ENCODE results near the gene CREB3L4.
A peak's percentile ranks its signal among the peaks of the same experiment; 100 is the strongest.
"Not testable (repeated sequence)": the region's sequence is repeated elsewhere in the genome, so short reads cannot be mapped to it uniquely, and the experiment has no call there.

CREB3L4 gene

DNA sequence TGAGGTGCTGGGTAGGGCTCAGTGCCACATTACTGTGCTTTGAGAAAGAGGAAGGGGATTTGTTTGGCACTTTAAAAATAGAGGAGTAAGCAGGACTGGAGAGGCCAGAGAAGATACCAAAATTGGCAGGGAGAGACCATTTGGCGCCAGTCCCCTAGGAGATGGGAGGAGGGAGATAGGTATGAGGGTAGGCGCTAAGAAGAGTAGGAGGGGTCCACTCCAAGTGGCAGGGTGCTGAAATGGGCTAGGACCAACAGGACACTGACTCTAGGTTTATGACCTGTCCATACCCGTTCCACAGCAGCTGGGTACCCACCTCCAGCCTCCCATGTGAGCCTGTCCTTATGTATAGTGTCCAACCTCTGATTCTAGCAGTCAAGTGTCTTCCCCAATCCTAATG is 8.2 kb upstream of the CREB3L4 start:
- no peak for DNase-seq (ENCODE audit: low read depth)

DNA sequence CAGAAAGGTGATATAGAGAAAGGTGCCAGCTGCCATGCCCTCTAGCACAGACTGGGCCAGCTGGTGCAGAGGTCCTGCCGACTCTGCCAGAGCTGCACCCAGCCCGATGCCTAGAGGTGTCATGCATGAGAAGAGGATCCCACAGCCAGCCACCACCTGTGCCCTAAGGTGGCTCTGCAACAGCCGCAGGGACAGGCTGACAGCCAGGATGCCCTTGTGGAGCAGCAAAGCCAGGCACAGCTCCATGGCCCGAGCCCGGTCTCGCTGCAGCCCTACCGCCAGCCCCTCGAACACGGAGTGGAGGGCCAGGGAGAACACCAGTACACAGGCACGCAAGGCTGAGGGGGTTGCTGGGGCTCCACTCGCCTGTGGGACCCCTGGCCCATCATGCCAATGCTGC is 7.5 kb upstream of the CREB3L4 start:
- no peak for DNase-seq (ENCODE audit: low read depth)

DNA sequence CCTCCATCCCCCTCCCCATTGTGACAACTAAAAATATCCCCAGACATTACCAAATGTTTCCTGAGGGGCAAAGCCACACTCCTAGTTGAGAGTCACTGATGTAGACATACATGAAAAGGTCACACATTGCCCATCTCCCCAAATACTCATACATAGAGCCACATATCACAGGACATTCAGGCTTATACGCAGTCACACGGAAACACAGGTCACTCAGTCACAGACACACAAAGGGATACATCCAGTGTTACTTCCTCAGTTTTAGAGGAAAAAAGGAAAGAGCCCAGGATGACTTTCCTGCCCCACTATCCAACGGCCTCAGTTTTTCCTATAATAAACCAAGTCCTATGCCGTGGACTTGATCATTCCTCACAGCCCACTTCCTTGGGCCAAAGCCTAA is 6.3 kb upstream of the CREB3L4 start:
- no peak for DNase-seq (ENCODE audit: low read depth)

DNA sequence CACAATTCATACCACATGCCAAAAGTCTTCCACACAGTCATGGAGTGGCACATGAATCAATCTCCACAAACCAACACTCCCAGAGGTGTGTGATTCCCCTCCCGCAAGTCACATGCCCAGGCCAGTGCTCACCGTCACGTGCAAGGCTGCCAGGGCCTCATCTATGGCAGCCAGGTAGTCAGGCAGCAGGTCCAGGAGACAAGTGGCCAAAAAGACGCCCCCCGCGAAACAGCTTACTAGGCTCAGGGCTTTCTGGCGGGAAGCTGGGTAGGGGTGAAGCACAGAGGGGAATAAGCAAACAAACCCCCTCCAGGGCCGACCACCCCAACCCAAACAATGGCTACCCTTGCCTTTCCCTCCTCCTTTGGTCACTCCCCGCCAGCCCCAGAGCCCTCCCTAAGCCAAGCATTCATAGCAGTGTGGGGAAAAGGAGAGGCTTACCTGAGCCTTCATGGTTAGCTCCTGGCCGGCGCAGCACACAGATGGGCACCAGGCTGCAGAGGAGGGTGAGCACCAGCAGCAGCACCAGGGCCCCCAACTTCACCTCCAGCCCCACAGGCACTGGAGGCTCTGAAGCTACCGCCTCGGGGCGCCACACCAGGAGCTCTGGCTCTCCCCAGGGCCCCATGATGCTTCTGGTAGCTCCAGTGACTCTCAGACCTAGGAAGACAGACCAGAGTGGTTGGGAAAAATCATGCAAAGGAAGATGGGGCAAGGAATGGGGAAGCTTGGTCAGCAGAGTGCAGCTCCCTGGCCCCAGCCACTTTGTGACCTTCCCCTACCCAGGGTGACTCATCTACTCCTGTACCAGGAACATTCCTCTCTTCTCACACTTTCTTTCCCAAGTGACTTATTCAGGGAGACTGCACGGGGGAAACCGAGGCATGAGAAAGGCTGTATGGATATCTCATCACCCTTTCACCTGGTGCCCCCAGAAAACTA is 5.3 kb upstream of the CREB3L4 start:
- DNase-seq (ENCODE audit: low read depth) = no peak

DNA sequence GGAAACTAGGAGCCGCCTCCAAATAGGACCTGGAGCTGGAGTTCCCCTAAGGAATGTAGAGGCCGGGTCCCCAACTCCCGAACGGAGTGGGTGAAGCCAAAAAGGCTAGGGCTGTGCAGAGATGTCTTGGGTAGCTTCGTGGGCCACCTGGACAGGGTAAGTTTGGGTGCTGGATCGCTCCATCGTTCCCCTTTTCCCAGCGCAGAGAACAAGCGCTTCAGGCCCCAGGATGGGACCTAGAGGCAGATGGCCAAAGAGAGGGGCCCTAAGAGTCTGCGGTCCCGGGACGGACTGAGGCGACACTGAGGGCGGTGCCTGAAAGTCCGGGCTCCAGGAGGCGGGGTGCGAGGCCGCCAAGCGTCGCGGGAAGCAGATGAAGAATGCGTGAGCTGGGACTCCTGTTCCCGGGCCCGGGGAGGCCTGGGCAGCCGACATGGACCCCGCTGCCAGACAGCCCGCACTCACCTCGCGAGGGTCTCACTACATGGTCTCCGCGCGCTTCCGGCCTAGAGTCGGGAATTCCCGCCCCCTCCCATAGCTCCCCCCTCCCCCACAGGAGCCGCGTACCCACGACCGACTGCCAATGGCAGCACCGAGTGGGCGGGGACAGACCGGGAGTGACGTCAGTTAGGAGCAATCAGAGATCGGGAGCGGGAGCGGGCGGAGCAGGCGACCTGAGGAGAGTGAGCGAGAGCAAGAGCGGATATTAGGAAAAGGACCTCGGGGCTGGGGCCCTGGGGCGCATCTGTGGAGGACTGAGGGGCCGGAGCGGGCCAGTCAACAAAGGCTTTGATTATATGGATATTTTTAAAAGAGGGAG is 4.5 kb upstream of the CREB3L4 start, which contains the start of gene SLC39A1:
TSS of gene SLC39A1 (minus strand) at position 508 of the 820 bp plus-strand sequence. CDS start 822 bp downstream, outside the sequence.
- DNase-seq (ENCODE audit: low read depth) = peak; percentile 87

DNA sequence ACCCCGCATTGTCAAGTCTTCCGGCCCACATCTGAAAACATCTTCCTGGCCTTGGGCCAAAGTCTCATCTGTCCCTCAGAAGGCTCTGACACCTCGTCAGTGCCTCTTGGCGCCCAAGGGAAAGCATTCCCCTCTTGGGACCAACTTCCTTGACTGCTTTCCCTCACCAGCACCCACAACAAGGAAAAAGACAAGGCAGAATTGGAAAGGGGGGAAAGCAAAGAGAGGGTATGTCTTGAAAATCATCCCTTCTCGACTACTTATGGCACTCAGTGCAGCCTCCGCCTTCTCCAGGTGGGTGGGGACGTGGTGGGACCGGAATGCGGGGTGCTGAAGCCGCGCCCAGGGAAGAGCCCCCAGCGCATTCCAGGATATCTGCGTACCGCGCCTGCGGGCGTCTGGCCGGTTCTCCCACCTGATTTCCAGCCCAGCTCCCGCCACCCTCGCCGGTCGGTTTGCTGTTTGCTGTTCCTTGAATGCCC is 3.8 kb upstream of the CREB3L4 start:
- DNase-seq (ENCODE audit: low read depth) = no peak

DNA sequence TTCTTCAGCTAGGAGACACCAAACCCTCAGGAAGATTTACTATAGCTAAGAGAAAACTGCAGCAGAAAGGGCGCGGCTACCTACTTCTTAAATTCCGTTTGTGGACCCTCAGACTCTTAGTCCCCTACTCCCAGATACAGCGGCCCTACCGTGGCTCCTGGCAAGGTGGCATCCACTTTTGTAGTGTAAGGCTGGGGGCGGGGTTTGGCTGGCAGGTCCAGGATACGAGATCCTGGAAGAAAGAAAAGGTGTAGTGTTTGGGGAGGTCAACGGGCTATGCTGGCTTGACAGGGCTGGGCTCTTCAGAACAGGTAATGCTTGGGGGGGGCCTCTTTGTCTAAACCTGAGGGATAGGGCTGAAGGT is 280 bp downstream of the CREB3L4 start:
- no peak for DNase-seq (ENCODE audit: low read depth)

DNA sequence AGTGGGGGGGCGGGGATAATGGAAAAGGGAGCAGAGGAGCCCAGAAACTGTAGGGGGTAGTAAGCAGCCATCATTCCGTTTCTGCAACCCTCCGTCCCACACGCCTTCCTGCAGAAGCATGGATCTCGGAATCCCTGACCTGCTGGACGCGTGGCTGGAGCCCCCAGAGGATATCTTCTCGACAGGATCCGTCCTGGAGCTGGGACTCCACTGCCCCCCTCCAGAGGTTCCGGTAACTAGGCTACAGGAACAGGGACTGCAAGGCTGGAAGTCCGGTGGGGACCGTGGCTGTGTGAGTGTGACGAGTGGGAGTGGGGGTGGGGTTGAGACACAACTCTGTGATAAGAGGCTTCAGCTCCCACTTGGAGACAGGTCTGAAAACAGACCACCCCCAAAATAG is 706 bp downstream of the CREB3L4 start:
- no peak for DNase-seq (ENCODE audit: low read depth)

DNA sequence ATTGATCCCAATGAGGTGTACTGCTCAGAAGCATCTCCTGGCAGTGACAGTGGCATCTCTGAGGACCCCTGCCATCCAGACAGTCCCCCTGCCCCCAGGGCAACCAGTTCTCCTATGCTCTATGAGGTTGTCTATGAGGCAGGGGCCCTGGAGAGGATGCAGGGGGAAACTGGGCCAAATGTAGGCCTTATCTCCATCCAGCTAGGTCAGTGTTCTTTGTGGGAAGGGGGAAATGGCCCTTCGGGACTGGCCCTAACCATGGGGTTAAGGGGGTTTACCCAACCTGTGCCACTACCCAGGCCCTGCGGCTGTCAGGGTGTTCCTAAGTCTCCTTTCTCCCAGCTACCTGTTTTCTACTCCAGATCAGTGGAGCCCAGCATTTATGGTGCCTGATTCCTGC is 1.3 kb downstream of the CREB3L4 start:
- DNase-seq (ENCODE audit: low read depth) = no peak

DNA sequence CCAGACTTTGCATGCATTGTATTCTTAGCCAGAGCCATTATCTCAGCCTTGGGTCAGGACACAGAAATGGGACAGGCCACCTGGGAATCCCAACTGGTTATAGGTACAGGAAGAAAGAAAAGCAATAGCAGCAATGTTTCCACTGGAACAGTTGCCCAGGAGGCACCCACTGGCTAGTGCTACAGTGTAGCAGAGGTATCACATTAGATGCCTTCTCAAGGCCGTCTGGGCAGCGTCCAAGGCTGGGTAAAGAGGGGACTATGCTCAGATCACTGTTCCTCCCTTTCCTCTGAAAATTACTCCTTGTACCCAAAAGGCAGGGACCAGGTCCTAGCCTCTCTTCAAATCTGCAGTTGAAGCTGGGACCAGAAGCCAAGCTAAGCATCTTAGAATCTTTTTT is 2.6 kb downstream of the CREB3L4 start:
- no peak for DNase-seq (ENCODE audit: low read depth)

DNA sequence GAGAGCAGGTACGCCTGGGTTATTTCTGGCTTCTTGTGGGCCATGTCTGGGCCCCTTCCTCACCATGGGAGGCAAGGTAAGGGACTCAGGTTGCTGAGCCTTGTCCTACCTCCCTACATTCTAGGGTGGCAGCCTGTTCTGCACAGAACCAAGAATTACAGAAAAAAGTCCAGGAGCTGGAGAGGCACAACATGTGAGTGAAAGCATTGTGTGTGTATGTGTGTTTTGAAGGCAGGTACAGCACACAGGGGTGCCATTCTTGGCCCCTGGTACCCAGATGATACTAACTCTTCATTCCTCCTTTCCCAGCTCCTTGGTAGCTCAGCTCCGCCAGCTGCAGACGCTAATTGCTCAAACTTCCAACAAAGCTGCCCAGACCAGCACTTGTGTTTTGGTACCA is 5.4 kb downstream of the CREB3L4 start:
- no peak for DNase-seq (ENCODE audit: low read depth)

DNA sequence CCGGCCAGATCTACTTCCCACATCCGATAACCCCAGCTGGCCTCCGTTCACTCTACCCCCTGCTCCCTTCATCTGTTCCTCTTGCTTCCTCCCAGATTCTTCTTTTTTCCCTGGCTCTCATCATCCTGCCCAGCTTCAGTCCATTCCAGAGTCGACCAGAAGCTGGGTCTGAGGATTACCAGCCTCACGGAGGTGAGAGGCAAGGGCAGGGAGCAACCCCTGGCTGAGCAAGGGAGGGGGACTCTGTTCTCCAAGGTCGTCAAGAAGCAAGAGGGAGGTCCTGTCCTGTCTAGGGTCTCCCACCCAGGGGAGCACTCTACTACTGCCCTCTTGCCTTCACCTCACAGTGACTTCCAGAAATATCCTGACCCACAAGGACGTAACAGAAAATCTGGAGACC is 5.8 kb downstream of the CREB3L4 start:
- DNase-seq (ENCODE audit: low read depth) = no peak

DNA sequence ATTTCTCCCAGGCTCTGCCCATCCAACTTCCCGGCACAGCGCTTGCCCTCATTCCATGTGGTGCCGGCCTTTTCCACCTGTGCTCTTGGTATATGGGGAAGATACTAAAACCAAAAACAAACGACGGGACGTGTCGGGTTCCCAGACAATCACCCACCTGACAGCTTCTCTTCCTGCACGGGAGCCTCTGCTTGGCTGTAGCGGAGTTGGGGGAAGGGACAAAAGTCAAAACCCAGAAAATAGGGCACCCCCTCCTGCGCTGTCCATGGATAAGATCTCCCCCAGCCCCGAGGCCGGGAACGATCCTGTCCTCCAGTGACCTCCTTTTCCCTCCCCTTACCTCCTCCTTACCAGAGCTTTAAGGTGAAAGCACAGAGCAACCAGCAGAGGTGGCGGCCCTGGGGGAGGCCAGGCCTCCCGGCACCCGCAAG is 9.1 kb downstream of the CREB3L4 start:
- no peak for DNase-seq (ENCODE audit: low read depth)

DNA sequence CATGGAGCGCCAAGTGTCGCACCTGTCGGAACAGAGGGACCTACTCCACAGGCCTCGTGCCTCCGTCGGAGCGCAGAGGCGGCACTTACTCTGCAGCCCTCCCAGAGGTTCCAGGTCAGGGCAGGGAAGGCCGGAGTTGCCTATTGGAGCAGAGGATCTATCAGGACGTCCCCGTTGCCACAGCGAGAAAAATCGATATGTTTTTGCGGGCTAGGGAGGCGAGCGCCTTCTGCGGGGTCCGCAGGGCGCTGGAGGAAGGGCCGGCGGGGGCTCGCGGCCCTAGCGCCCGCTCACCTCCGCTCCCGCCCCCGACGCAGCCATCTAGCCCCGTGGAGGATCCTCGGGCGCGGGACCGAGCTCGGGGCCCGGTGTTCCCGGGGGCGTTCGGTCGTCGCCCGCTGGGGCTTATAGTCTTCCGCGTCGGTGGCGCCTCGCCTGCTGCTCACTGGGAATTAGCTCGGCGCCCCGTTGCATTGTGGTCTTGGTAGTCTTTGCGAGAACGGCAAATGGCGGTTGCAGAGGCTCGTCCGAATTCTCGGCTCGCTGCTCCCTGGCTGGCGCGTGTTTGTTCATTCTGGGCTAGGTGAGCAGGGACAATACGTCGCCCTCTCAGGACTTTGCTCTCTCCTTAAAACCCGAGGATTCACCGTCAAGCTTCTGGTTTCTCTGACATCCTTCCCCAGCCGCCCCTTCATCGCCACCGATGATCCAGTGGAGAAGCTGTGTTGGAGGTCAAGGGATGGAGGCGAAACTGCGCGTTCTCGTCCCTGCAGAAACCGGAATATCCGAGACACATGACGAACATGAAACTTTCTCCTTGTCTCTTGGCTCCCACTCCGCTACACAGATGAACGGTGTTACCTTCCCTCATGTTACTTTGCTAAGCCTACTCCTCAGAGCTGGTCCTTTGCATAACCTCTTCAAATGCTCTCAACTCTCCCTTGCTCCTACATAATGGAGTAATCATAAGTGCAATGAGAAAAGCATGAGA is 9.8 kb downstream of the CREB3L4 start, which contains the start of gene JTB:
TSS of gene JTB (minus strand) at position 425 of the 991 bp plus-strand sequence. CDS start at position 3, 422 bp downstream.
- DNase-seq (ENCODE audit: low read depth) = peak; percentile 72

DNA sequence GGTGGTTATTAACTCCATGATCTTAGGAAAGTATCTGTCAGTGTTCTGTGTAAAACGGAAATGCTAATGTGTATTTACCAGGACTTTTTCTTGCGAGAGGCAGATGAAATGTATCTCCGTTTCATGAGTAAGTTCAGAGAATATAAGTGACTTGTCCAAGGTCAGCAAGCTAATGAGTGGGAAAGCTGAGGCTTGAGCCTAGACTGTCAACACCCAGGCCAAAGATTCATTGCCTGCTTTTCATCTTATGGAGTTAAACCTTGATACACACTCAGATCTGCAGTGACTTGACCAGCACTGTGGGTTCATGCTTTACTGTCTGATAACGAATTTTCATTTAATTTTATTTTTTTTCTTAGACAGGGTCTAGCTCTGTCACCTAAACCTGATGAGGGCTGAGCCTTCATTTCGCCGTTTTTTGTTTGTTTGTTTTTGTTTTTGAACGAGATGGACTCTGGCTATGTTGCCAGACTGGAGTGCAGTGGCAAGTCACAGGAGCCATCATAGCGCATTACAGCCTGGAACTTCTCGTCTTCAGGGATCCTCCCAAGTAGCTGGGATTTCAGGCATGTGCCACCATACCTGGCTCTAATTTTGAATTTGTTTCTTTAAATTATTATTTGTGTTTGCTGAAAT is 10.7 kb downstream of the CREB3L4 start:
- no peak for DNase-seq (ENCODE audit: low read depth)

DNA sequence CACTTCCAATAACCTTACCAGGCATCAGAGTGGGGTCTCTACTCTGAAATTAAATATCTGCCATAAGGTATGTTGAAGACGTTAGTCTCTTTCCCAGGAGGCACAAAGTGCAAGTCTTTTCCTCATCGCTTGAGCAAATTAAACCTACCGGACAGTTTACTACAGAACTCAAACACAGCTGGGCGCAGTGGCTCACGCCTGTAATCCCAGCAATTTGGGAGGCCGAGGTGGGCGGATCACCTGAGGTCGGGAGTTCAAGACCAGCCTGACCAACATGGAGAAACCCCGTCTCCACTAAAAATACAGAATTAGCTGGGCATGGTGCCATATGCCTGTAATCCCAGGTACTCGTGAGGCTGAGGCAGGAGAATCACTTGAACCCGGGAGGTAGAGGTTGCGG is 11.4 kb downstream of the CREB3L4 start:
- DNase-seq (ENCODE audit: low read depth) = not testable (repeated sequence)

DNA sequence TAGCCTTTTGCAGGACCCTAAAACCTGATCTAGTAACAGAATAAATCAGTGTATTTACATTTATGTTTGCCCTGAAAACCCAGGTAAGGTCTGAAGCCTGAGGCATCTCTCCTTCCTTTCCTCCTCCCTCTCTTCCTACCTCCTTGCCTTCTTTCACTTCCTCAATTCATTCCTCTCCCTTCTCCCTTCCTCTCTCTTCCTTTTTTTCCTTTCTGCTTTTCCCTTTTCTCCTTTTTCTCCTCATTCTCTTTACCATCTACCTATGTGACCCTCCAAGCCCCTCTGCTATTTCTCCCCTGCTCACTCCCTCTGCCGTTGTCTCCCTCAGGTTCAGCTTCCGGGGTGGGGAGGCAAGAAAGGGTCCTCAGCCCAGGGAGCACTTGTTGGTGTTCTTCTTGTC is 14.0 kb downstream of the CREB3L4 start:
- DNase-seq (ENCODE audit: low read depth) = not testable (repeated sequence)

DNA sequence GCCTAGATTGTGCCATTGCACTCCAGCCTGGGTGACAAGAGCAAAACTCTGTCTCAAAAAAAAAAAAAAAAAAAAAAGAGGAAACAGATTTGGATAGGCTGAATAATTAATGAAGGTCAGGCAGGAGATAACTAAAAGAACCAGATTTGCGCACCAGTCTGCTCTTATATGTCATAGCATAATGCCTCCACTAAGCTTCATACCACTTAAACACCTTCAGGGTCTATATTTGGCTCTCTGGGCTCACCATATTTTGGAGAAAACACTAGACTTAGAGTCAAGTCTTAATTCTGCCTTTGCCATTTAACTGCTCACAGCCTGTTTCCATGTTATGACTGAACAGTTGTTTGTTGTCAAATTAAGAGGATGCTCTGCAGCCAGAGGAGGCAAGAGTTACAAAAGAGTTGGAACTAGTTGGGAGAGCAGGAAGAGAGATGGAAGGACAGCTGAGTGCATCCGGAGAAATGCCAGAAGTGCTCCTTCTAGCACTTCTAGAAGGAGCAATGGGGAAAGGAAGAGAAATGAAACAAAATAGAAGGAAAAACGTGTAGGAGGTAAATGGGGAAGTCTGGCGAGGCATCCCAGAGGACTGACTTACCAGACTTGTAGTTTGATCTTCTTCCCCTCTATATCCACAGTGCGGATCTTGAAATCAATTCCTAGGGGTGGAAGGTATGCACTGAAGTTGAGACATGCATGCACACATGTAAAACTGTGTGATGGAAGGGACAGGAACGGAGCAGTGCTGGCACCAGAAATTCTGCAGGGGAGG is 16.6 kb downstream of the CREB3L4 start:
- no peak for DNase-seq (ENCODE audit: low read depth)

DNA sequence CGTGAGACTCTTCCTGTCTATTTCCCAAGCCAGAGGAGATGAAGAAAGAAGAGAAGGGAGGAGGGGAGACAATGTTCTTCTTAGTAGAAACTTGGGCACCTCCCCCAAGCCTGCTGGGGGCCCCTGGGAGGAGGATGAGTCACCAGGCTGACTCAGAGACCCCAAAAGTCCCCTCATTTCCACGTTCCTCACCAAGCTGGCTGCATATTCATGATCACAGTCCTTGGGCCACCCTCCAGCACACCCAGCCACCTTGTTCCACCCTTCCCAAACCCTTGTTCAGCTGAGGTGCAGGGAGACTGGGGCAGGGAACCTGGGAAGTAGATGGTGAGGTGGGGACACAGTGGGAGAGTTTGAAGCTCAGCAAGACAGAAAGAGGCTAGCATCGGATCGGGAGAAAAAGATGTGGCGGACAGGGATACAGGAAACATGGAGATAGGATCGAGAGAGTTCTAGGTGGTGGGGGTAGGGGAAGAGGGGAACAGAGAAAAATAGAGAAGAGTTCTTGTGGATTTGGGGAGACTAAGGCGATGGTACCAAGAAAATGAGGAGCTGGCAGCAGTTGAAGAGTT is 17.7 kb downstream of the CREB3L4 start:
- DNase-seq (ENCODE audit: low read depth) = peak; percentile 46

Measured in stimulated activated CD8-positive, alpha-beta memory T cell treated with anti-CD3 and anti-CD28 coated beads, Interleukin-12 subunit alpha, Interleukin-12 subunit beta, amount 100 ng/mL, for 4 hours (primary cell).